ES-I3 (cell line): ENCODE results near the gene TMTC2.
"Not testable (repeated sequence)": the region's sequence is repeated elsewhere in the genome, so short reads cannot be mapped to it uniquely, and the experiment has no call there.

Source experiments
- H3K36me3 ChIP-seq: 2 replicates; pipeline ENCODE4 v1.6.1; 2013; ENCODE audit warnings: mild to moderate bottlenecking, low read length, control low read depth, moderate library complexity; ENCODE audit not compliant: insufficient read depth
- H3K4me1 ChIP-seq: 2 replicates; pipeline ENCODE4 v1.6.1; 2013; ENCODE audit warnings: mild to moderate bottlenecking, control low read depth, low read length; ENCODE audit not compliant: insufficient read depth
- H3K9ac ChIP-seq: 2 replicates; pipeline ENCODE4 v1.6.1; 2013; ENCODE audit warnings: low read depth, mild to moderate bottlenecking, low read length, moderate library complexity
- H3K9me3 ChIP-seq: 2 replicates; pipeline ENCODE4 v1.6.1; 2013; ENCODE audit warnings: mild to moderate bottlenecking, low read length, moderate library complexity; ENCODE audit not compliant: control insufficient read depth, insufficient read depth

Gene TMTC2

GRCh38 chr12:82728710-82729109 lies 42.0 kb downstream of the TMTC2 start:
- Histone ChIP-seq H3K9me3 (no peaks in the 10 kb centered on the region), H3K36me3 (no peaks in the 10 kb centered on the region), H3K9ac (no peak overlapping the region), H3K4me1 (no peaks in the 10 kb centered on the region)

DNA sequence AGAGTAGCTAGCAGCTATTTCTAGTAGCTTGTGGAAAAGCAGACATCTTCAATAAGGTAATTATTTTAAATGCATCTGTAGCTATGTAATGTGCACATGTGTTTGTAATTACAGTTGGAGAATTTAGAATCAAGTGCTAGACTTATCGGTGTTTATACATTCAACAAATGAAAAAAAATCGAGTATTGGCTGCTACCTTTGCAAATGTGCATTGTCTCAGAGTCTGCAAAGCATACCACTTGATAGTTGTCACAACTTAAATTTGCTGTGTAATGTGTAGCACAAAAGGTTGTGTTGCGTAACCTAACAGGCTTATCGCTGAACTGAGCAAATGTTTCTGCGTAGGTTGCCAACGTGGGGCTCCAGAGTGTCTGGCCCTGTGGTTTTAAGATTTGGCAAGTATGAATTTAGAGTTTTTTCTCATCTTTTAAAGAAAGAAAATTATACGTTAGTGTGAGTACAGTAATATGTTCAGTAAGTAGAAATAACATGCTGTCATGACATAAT lies 44.3 kb downstream of the TMTC2 start:
- no peak overlapping the region for H3K9ac ChIP-seq
- no peaks in the 10 kb centered on the region for H3K9me3 ChIP-seq
- no peaks in the 10 kb centered on the region for H3K36me3 ChIP-seq
- no peaks in the 10 kb centered on the region for H3K4me1 ChIP-seq

DNA sequence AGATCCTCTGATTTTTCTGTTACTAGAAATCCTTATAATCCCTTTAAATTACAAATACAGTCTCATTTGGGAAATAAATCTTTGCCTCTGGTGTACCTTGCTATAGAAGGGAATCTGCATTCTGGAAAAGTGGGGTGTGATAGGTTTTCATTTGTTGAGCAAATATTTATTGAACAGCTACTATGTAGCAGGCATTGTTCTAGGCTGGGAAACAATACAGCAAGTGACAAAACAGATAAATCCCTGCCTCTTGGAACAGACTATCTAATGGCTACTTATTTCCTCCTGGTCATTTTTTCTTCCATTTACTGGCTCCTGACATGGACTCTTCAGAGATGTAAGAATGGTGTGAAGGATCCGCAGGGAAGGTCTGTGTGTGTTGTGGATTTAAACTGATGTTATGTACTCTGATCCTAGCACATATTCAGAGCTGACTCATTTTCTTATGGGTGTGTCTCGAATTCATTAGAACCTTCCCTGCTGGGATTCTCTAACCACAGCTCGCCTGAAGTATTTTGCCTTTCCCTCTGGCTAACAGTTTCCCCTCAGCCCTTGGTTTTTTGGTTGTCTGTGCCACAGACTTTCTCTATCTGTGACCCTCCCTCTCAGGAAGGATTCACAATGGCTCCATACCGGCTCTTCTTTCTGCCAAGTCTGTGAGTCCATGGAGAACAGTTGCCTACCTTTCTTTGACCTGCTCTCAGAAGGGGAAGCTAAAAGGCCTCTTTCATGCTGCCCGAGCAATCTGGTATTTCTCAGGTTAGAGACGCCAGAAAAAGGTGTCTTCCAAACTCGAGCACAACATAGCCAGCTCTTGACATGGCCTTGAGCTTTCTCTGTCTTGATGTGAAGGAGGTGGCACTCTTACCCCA lies 53.7 kb downstream of the TMTC2 start:
- Histone ChIP-seq H3K9ac (no peak overlapping the region), H3K9me3 (no peaks in the 10 kb centered on the region), H3K4me1 (0 out of 2 replicates have a peak, but pooled peaks cover 10% of the 10 kb centered on the region), H3K36me3 (no peaks in the 10 kb centered on the region)

- H3K9me3 ChIP-seq, result no peaks in the 10 kb centered on the region
Measured at GRCh38 chr12:82745063-82745674, 58.5 kb downstream of the TMTC2 start.

DNA sequence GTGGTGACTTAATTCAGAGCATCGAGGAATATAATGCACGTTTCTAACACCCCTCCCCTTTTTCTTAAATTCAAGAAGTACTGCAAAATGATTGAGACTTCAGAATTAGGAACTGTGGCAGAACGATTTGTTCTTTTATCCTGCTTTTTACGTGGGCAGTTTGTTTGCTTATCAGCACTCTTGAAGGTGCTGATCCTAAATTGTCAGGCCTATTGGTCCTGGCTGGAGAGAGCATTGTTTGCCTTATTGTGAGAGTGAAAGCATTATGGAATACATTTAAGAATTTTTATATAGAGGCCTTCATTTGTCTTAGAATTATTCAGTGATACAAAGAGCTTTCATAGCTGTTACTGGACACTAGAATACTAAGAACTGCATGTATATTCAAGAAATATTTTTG lies 59.1 kb downstream of the TMTC2 start:
- Histone ChIP-seq H3K9me3 (no peaks in the 10 kb centered on the region), H3K36me3 (no peaks in the 10 kb centered on the region)

More at GRCh38 chr12:82745063-82745674, 58.5 kb downstream of the TMTC2 start:
- no peak overlapping the region for H3K9ac ChIP-seq
- H3K4me1 ChIP-seq, result 0 out of 2 replicates have a peak, but pooled peaks cover 9% of the 10 kb centered on the region
- no peaks in the 10 kb centered on the region for H3K36me3 ChIP-seq

GRCh38 chr12:82746668-82747067 lies 60.0 kb downstream of the TMTC2 start:
- Histone ChIP-seq H3K4me1 (no peaks in the 10 kb centered on the region), H3K9me3 (no peaks in the 10 kb centered on the region), H3K9ac (no peak overlapping the region), H3K36me3 (no peaks in the 10 kb centered on the region)

More for the DNA sequence above, 59.1 kb downstream of the TMTC2 start:
- no peak overlapping the region for H3K9ac ChIP-seq
- 0 out of 2 replicates have a peak, but pooled peaks cover 3% of the 10 kb centered on the region for H3K4me1 ChIP-seq

DNA sequence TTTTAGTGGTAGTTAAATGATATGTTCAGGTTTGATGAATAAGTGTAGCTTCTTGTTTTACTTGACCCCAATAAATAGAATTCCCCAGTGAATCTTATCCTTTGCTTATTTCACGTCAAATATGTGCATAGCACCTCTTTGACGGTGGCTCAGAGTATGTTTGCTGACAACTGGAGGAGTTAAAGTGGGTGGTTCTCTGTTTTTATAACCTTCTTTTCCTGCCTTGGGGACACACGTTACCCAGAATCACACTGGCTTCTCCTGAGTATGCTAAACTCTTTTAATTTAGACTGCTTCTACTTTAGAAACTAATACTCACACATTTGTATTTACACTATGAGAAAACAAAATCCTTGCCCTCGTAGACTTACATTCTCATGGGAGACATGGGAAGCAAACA lies 62.3 kb downstream of the TMTC2 start:
- H3K4me1 ChIP-seq, result no peaks in the 10 kb centered on the region
- H3K36me3 ChIP-seq, result no peaks in the 10 kb centered on the region
- H3K9me3 ChIP-seq, result no peaks in the 10 kb centered on the region

GRCh38 chr12:82754856-82755255 lies 68.2 kb downstream of the TMTC2 start:
- H3K9me3 ChIP-seq, result no peaks in the 10 kb centered on the region
- H3K36me3 ChIP-seq, result no peaks in the 10 kb centered on the region

More for the DNA sequence above, 62.3 kb downstream of the TMTC2 start:
- H3K9ac ChIP-seq, result no peak overlapping the region

DNA sequence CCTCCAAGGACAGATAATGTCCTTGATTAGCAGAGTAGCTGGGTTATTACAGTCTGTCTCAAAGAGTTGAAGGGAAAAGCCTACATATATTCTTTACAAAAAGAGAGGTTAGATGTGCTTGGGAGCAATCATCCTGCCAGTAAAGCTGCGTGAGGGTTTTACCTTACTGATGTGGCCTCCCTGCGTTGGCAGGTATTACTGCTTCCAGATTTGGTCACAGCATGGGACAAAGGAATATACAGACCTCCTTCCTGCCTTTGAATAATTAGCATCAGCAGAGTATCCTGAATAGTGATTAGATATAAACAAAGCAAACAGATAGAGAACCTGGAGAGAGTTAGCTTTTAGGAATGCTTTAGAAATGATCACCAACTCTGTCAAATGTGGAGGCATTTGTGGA lies 69.6 kb downstream of the TMTC2 start:
- Histone ChIP-seq H3K9me3 (no peaks in the 10 kb centered on the region), H3K4me1 (no peaks in the 10 kb centered on the region), H3K36me3 (no peaks in the 10 kb centered on the region), H3K9ac (no peak overlapping the region)

More at GRCh38 chr12:82754856-82755255, 68.2 kb downstream of the TMTC2 start:
- no peak overlapping the region for H3K9ac ChIP-seq
- no peaks in the 10 kb centered on the region for H3K4me1 ChIP-seq

- H3K36me3 ChIP-seq, result no peaks in the 10 kb centered on the region
- H3K9me3 ChIP-seq, result no peaks in the 10 kb centered on the region
- no peaks in the 10 kb centered on the region for H3K4me1 ChIP-seq
- H3K9ac ChIP-seq, result no peak overlapping the region
Measured at GRCh38 chr12:82757059-82757458, 70.4 kb downstream of the TMTC2 start.

- no peak overlapping the region for H3K9ac ChIP-seq
- no peaks in the 10 kb centered on the region for H3K9me3 ChIP-seq
- no peaks in the 10 kb centered on the region for H3K4me1 ChIP-seq
- no peaks in the 10 kb centered on the region for H3K36me3 ChIP-seq
Measured at GRCh38 chr12:82757656-82758055, 71.0 kb downstream of the TMTC2 start.

DNA sequence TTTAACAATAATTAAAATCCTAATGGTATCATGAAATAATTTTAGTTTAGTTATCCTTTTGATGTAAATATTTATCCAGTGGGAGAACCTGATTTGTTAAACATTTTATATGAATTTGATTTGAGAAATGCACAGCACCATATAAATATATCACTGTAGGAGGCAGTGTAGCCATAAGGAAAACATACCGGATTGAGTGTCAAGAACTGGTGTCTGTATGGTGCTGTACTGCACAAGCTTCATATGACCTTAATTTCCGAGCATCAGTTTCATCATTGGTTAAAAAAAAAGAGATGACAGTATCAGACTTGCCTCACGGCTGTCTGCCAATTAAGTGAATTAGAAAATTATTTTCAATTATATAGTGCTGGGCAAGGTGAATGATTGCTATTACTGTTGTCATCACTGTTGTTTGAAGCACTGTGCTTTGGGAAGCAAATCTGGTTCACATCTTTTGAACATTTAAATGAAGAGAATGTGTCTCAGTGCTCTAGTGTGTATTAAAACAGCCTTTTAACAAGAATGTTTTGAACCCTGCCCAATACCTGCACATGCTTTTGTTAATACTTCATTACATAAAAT lies 72.1 kb downstream of the TMTC2 start:
- Histone ChIP-seq H3K36me3 (no peaks in the 10 kb centered on the region), H3K4me1 (no peaks in the 10 kb centered on the region), H3K9ac (no peak overlapping the region), H3K9me3 (no peaks in the 10 kb centered on the region)

DNA sequence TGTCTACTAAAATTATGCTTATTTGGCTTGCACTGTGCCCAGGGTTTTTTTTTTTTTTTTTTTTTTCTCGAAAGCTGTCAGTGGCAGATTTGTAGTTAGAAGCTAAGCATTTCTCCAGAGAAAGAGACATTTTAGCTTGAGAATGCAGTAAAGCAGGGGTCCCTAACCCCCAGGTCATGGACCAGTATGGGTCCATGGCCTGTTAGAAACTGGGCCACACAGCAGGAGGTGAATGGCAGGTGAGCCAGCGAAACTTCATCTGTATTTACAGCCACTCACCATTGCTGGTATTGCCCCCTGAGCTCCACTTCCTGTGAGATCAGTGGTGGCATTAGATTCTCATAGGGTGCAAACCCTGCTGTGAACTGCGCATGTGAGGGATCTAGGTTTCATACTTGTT lies 73.7 kb downstream of the TMTC2 start:
- Histone ChIP-seq H3K36me3 (no peaks in the 10 kb centered on the region), H3K9ac (no peak overlapping the region), H3K4me1 (no peaks in the 10 kb centered on the region; the same call in 1 of the 2 replicates), H3K9me3 (no peaks in the 10 kb centered on the region)

- H3K9me3 ChIP-seq, H3K36me3 ChIP-seq, H3K4me1 ChIP-seq, H3K9ac ChIP-seq: not testable (repeated sequence)
Measured at GRCh38 chr12:82765206-82765605, 78.5 kb downstream of the TMTC2 start.
